ENCODE measurements around the gene SS18L1.

The SS18L1 gene

GRCh38 chr20:62212299-62212698 lies 68.7 kb downstream of the SS18L1 start:
- DNase-seq (ENCODE audit: low read depth): no peak

- no peak for DNase-seq (ENCODE audit: low read depth)
Observed at GRCh38 chr20:62214067-62214466, 70.5 kb downstream of the SS18L1 start.

- no peak for DNase-seq (ENCODE audit: low read depth)
Observed at GRCh38 chr20:62215020-62215990, 71.7 kb downstream of the SS18L1 start.

- DNase-seq (ENCODE audit: low read depth): no peak
Observed at GRCh38 chr20:62215991-62216635, 72.5 kb downstream of the SS18L1 start.

- DNase-seq (ENCODE audit: low read depth): no peak
Observed at GRCh38 chr20:62216636-62217566, 73.3 kb downstream of the SS18L1 start.

- no peak for DNase-seq (ENCODE audit: low read depth)
Observed at GRCh38 chr20:62217913-62218773, 74.6 kb downstream of the SS18L1 start.

GRCh38 chr20:62219101-62219991 lies 75.8 kb downstream of the SS18L1 start:
- no peak for DNase-seq (ENCODE audit: low read depth)

- peak; percentile 12 for DNase-seq (ENCODE audit: low read depth)
Observed at GRCh38 chr20:62219992-62220665, 76.6 kb downstream of the SS18L1 start, which contains the start of gene HRH3. HRH3 (minus strand) TSS chr20:62220278; CDS start chr20:62219970, 308 bp downstream.

GRCh38 chr20:62220666-62221568 lies 77.3 kb downstream of the SS18L1 start:
- DNase-seq (ENCODE audit: low read depth): no peak

GRCh38 chr20:62222266-62222850 lies 78.8 kb downstream of the SS18L1 start:
- no peak for DNase-seq (ENCODE audit: low read depth)

- DNase-seq (ENCODE audit: low read depth): no peak
Observed at GRCh38 chr20:62222972-62223371, 79.4 kb downstream of the SS18L1 start.

GRCh38 chr20:62223571-62223970 lies 80.0 kb downstream of the SS18L1 start:
- no peak for DNase-seq (ENCODE audit: low read depth)

- no peak for DNase-seq (ENCODE audit: low read depth)
Observed at GRCh38 chr20:62224113-62224855, 80.7 kb downstream of the SS18L1 start.

- DNase-seq (ENCODE audit: low read depth): no peak
Observed at GRCh38 chr20:62225026-62225425, 81.5 kb downstream of the SS18L1 start.

GRCh38 chr20:62225820-62226635 lies 82.5 kb downstream of the SS18L1 start:
- no peak for DNase-seq (ENCODE audit: low read depth)
